Measurements from ENCODE around the gene MGAT5.

MGAT5 gene

GRCh38 chr2:134256956-134257355 lies 3.1 kb downstream of the MGAT5 start:
- DNase-seq = no peak

GRCh38 chr2:134257509-134257908 lies 3.6 kb downstream of the MGAT5 start:
- no peak for DNase-seq

- no peak for DNase-seq
Measured at GRCh38 chr2:134257965-134258683, 4.3 kb downstream of the MGAT5 start.

DNA sequence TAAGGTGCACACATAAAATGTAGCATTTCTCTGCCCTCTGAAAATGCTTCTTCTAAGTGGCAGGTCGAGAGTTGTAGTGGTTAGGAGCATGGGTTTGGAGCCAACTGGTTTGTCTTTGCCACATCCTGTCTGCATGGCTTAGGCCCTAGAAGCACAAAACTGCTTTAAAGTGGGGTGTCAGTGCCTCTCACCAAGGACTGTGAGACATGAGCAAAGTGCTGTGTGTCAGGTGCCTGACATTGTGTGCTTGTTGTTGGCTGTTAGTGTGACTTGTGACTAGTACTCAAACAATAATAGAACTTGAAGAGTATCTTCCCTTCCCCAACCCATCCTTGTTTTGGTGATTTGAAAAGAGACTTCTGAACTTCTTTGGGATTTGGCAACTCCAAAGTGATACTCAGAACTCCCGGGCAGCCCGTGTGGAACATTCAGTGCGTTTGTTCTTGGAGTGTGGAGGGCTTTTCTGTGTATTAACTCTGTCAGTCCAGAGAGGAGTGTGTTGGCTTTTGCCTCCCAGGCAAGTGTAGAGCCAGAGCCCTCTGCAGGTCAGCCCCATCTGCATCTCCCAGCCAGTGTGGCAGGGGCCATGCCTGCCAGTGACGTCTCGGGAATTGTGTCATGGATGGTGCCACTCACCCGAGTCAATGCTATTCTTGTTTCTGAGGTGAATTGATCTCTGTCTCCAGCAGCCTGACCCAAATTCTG lies 5.0 kb downstream of the MGAT5 start:
- peak in 48 of 56 donors; percentile 13 to 84 (median 57) for DNase-seq

DNA sequence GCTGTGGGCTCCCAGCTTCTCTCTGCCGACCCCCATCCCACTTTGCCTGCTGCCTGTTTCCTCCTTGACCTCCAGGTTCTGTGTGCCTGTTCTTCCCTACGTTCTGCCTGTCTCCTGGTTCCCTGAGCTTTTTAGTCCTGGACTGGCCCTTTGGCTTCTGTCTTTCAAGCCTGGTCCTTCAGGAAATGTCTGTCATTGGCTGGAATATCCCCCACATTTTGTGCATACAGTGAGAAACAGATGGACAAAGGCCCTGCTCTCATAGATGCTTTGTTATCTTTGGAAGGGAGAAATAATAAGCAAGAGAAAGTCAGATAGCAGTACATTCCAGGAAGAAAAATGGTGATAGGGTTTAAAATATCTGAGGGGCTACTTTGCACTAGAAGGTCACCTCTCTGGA lies 5.7 kb downstream of the MGAT5 start:
- no peak for DNase-seq

DNA sequence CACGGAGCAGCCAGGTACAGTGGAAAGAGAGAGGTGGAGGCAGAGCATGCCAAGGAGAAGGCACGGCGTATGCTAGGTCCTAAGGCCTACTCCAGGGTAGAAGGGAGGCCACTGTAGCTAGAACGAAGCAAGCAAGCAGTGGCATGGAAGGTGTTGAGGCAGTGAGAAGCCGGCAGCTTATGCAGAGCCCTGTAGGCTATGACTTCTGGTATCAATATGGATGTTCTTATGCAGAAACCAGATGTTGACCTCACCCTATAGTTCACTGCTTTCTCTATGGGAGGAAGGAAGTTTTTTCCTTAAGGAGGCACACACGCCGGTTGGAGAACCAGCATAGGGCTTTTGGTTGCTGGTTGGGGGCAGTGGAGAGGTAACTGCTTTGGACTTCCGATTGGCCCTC lies 6.1 kb downstream of the MGAT5 start:
- DNase-seq = no peak

DNA sequence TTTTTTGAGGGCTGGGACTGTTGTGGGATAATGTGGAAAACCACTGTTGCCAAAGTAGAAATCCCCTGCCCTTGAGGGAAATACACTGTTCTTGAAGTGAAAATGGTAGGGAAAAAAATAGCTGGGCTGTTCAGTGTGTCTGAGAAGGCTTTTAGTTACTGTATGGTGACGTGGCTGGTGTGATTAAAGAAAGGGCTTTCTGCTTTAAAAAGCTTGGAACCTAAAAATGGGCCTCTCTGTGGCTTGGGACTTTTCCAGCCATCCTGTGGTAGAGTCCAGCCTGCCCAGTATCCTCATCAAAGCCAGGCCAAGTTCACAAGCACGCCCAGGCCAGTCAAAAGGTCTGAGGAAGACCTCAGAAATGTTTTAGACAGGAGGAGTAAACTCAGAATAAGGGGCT lies 6.8 kb downstream of the MGAT5 start:
- DNase-seq = peak in 2 of 56 donors; percentile 9 to 21

GRCh38 chr2:134261398-134262131 lies 7.7 kb downstream of the MGAT5 start:
- DNase-seq = no peak

DNA sequence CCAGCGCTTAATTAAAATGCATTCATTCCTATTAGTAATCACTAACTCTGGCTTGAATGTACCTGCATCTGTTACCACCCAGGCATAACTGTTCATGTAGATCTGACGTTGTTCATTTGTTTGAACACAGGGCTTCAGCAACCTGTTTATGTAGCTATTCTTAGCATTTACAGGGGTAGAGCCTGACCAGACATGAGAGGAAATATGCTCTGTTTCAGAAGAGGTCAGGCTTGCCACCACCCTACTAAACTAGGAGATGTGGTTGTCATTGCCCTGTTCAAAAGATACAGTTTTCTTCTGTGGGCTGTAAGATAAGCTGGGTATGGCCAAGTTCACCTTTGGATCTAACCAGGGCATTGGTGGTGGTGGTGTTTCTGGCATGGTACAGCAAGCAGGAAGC lies 8.8 kb downstream of the MGAT5 start:
- DNase-seq = no peak

GRCh38 chr2:134268265-134268664 lies 14.4 kb downstream of the MGAT5 start:
- peak in 4 of 56 donors; percentile 6 to 35 (median 14) for DNase-seq

DNA sequence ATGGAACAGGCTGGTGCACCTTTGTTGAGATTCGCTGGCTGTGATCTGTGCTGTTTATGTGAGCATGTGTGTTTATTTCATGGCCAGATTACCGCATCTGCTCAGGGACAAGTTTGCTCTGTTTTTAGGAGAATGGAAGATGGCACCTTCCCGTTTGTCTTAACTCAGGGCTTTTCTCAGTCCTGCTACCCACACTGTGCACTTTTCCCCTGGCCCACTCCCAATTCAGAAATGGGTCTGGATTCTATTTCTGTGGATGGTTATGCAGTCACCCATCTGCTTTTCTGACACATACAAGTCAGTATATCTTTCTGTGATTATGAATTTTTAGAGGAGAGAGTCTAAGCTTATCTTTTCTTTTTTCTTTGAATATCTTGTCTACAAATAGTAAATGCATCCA lies 15.4 kb downstream of the MGAT5 start:
- no peak for DNase-seq

DNA sequence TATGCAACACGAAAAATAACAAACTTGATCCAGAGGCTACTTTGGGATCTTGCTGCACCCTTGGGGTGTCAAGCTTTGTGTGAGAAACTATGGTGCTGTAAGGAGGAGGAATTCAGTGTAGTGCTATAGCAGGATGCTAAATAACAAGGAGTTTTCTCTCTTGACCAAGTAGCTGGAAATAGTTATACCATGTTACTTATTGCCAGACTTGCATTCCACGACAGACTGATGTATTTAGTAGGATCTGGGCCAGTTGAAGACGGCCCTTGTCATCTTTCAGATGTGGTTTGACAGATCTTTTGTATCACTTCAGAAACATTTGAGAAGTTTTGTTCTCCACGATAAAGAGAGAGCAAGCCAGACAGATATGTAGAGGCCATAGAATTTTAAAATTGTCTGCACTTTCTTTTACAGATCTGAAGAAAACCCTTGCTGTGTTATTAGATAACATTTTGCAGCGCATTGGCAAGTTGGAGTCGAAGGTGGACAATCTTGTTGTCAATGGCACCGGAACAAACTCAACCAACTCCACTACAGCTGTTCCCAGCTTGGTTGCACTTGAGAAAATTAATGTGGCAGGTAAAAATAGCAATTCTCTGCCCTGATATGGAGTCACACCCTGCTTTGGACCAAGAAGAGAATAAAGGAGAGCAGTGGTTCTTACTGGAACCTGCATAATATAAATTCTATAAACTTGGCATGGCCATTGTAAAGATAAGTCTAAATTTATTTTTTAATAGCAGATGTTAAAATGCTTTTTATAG lies 16.3 kb downstream of the MGAT5 start:
- no peak for DNase-seq

GRCh38 chr2:134271758-134272157 lies 17.9 kb downstream of the MGAT5 start:
- no peak for DNase-seq

DNA sequence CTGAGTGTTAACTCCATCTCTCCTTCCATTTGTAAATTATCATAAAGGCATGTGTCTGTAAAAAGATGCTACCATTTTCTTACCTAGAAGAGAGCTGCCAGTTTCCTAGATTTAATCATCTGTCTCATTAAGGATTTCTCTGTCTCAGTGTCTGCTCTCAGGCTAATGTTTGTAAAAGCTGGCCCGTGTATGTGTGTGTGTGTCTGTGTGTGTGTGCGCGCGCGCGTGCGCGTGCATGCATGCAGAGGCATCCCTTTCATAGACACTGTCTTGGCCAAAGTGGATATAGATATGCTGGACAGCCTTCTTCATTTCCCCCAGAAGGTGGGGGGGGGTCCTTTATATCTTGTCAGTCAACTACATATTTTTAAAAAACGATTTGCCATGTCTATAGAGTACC lies 18.9 kb downstream of the MGAT5 start:
- DNase-seq = no peak

DNA sequence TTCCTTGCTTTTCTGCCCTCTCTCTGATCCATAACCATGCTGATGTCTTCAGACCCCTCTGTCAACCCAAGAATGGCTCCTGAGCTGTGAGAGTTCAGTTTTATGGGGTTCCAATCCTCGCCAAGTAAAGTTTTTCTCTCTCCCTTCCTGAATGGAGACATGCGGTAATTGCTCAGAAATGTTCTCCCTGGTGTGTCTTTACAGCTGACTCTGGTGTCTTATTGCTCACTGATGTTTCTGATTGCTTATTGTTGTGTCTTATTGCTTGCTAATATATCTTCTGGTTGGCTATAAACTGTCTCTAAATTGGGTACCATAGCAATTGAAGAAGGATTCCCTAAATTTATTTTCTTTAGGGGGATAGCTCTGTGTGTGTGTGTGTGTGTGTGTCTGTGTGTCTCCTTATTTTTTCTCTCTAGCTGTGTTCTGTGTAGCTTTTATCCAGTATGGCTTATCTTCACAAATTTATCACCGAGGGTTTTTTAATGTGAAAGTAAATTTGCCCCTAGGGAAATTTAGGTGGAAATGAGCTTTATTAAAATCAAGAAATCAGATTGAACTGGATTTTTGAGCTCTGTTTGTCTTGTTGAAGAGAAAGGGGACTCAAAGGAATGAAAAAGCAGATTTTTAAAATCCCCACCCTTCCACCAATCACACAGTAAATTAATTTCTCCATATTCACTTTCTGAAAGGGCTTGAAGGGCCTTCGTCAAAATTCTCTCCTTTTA lies 19.5 kb downstream of the MGAT5 start:
- no peak for DNase-seq

DNA sequence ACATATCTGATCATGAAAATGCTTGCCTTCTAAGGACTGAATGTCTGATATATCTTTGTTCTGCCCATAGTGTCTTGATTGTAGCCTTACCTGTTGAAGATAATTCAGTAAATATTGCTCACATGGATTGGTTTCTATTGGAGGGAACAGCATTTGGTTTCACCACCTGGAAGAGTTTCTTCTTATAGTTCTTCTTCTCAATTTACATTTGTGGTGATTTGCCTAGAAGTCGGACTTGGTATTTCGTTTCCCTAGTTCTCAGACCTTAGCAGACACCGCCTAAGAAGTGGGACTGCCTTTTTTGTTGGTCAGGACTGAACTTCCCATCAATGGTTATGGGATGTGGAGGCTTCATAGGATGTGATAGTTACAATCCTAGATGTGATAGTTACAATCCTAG lies 20.2 kb downstream of the MGAT5 start:
- no peak for DNase-seq

DNA sequence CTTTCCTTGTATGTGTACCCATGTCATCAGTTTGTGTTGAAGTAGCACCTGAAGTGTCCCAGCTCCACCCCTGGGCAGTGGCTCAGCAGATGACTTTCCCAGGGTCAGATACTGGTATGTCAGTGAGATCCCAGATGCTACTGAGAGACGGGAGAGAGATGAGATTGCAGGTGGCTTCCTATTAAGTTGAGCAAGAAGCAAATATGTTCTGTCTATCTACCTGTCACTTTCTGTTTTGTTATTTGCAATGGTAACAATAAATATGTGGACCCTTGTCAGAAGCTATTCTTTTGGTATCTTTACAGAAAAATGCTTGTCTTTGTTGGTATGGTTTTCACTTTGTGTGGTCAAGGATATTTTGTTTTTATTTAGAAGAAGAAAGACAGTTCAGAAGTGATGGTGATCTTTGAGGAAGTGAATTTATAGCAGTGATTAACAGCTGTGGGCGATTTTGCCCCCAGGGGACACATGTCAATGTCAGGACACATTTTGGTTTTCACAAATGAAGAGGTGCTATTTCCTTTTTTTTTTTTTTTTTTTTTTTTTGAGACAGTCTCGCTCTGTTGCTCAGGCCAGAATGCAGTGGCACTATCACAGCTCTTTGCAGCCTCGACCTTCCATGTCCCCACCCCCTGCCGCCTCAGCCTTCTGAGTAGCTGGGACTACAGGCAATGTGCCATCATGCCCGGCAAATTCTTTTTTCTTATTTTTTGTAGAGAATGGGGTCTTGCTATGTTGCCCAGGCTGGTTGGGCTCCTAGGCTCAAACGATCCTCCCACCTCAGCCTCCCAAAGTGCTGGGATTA lies 21.4 kb downstream of the MGAT5 start:
- no peak for DNase-seq

GRCh38 chr2:134276381-134277172 lies 22.7 kb downstream of the MGAT5 start:
- no peak for DNase-seq

GRCh38 chr2:134277223-134277622 lies 23.4 kb downstream of the MGAT5 start:
- no peak for DNase-seq

Data from amygdala (tissue), 56 donors.